GM21786 (cell line): ENCODE results near the gene NANOS1.
A peak's percentile ranks its signal among the peaks of the same experiment; 100 is the strongest.

ENCODE experiments used
- ATAC-seq: cut with Tn5 transposase; IDR thresholded peaks from one replicate; pipeline ENCODE4 v1.9.1; 2021; ENCODE audit not compliant: unreplicated experiment

Gene NANOS1

GRCh38 chr10:119029613-119030420 is at the start of gene NANOS1:
NANOS1 (plus strand) TSS chr10:119029714; CDS start chr10:119029802, 88 bp downstream.
- ATAC-seq, result peak; percentile 18

GRCh38 chr10:118980135-118980865 is 49.2 kb upstream of the NANOS1 start:
- ATAC-seq, result no peak

GRCh38 chr10:118980870-118981269 is 48.6 kb upstream of the NANOS1 start:
- no peak for ATAC-seq

GRCh38 chr10:118981946-118982345 is 47.6 kb upstream of the NANOS1 start:
- no peak for ATAC-seq

GRCh38 chr10:118982366-118982765 is 47.1 kb upstream of the NANOS1 start:
- no peak for ATAC-seq

- ATAC-seq, result no peak
These were observed 46.3 kb upstream of the NANOS1 start for GRCh38 chr10:118983263-118983662.

GRCh38 chr10:118985576-118985975 is 43.9 kb upstream of the NANOS1 start:
- ATAC-seq, result no peak

GRCh38 chr10:118986815-118987790 is 42.4 kb upstream of the NANOS1 start:
- ATAC-seq, result peak; percentile 76

- no peak for ATAC-seq
These were observed 39.2 kb upstream of the NANOS1 start for GRCh38 chr10:118990326-118990725.

GRCh38 chr10:118992496-118992895 is 37.0 kb upstream of the NANOS1 start:
- no peak for ATAC-seq

- no peak for ATAC-seq
These were observed 36.3 kb upstream of the NANOS1 start for GRCh38 chr10:118993214-118993613.

GRCh38 chr10:118994321-118994720 is 35.2 kb upstream of the NANOS1 start:
- no peak for ATAC-seq

GRCh38 chr10:118995739-118996138 is 33.8 kb upstream of the NANOS1 start:
- no peak for ATAC-seq

GRCh38 chr10:118997379-118997778 is 32.1 kb upstream of the NANOS1 start:
- ATAC-seq, result no peak

GRCh38 chr10:118998183-118998582 is 31.3 kb upstream of the NANOS1 start:
- ATAC-seq, result no peak

GRCh38 chr10:119001717-119002500 is 27.6 kb upstream of the NANOS1 start:
- ATAC-seq, result no peak

- no peak for ATAC-seq
These were observed 25.8 kb upstream of the NANOS1 start for GRCh38 chr10:119003572-119004289.

GRCh38 chr10:119005362-119006043 is 24.0 kb upstream of the NANOS1 start:
- ATAC-seq, result no peak
